Posterior cingulate gyrus (tissue), 11 donors: ENCODE results near the gene MYH16.
A peak's percentile ranks its signal among the peaks of the same experiment; 100 is the strongest.
"Not testable (repeated sequence)": the region's sequence is repeated elsewhere in the genome, so short reads cannot be mapped to it uniquely, and the experiment has no call there.

Experiments
- DNase-seq, 10 donors: peaks; one replicate each; pipeline versions ENCODE4 v3.0.0 to v3.0.0-alpha.2; 2020 to 2021; ENCODE audit warnings: mixed read lengths in 3 of 10
- intact Hi-C: fragments of 100-400 bp; cut with DNase I; formaldehyde crosslinking; loops from one replicate; pipeline ENCODE4 v1.15.1; 2023

Gene MYH16

DNA sequence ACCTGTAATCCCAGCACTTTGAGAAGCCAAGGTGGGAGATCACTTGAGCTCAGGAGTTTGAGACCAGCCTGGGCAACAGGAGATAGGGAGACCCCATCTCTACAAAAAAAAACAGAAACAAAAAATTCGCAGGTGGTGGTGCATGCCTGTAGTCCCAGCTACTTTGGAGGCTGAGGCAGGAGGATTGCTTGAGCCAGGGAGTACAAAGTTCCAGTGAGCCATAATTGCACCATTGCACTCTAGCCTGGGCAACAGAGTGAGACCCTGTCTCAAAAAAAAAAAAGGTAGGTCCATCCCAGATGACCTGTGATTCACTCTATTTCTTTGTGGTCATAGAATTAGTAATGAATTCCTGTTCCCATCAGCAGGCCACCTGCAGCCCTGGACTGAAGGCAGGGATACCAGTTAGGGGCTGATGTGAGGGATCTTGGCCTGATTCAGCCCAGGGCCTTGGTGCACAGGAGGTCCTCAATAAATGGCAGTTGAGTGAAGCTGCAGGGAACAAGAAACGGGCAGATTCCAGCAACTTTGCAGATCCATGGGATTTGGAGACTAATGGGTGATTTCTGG lies at the start of gene MYH16:
Gene MYH16, plus strand, starts transcription at position 364 of the 570 bp plus-strand sequence.
- no peak for DNase-seq
- intact Hi-C loops = no loop called here

DNA sequence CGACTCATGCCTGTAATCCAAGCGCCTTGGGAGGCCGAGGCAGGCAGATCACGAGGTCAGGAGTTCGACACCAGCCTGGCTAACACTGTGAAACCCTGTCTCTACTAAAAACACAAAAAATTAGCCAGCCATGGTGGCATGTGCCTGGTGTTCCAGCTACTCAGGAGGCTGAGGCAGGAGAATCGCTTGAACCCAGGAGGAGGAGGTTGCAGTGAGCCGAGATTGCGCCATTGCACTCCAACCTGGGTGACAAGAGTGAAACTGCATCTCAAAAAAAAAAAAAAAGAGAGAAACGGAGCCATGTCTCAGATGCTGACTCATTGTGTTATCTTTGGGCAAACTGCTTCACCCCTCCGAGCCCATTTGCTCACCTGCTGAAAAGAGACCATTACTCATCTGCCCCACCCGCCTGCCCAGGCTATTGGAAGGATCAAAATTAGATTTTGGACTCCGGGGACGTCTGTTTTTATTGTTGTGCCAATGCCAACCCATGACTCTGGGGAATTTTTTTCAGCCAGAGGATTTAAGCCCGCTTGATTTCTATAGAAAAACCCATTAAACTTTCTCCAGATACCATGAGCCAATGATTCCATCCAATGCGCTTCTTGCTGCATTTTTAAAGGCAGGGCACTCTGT lies 48.3 kb upstream of the MYH16 start:
- intact Hi-C loops = not testable (repeated sequence)
- peak in 2 of 10 donors; percentile 16 to 26 for DNase-seq

DNA sequence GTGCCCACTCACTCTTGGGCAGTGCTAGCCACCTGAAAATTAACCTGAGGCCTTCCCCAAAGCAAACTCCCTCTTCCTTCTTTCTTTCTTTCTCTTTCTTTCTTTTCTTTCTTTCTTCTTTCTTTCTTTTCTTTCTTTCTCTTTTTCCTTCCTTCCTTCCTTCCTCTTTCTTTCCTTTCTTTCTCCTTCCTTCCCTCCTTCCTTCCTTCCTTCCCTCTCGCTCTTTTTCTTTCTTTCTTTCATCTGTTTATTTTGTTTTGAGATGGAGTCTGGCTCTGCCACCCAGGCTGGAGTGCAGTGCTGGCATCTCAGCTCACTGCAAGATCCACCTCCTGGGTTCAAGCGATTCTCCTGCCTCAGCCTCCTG lies 47.8 kb upstream of the MYH16 start:
- intact Hi-C loops = no loop called here
- DNase-seq = peak in 2 of 10 donors; percentile 2 to 16

DNA sequence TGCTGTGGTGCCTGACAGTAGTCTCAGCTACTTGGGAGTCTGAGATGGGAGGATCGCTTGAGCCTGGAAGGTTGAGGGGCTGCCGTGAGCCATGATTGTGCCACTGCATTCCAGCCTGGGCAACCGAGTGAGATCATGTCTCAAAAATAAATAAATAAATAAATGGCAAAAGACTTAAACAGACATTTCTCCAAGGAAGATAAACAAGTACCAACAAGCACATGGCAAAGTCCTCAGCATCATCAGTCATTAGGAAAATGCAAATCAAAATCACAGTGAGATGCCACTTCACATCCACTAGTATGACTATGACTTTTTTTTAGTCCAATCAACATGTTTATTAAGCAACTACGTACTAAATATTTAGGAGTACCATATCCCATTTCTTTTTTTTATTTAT lies 43.4 kb upstream of the MYH16 start:
- intact Hi-C loops = no loop called here
- DNase-seq = peak in 2 of 10 donors; percentile 16 to 55

DNA sequence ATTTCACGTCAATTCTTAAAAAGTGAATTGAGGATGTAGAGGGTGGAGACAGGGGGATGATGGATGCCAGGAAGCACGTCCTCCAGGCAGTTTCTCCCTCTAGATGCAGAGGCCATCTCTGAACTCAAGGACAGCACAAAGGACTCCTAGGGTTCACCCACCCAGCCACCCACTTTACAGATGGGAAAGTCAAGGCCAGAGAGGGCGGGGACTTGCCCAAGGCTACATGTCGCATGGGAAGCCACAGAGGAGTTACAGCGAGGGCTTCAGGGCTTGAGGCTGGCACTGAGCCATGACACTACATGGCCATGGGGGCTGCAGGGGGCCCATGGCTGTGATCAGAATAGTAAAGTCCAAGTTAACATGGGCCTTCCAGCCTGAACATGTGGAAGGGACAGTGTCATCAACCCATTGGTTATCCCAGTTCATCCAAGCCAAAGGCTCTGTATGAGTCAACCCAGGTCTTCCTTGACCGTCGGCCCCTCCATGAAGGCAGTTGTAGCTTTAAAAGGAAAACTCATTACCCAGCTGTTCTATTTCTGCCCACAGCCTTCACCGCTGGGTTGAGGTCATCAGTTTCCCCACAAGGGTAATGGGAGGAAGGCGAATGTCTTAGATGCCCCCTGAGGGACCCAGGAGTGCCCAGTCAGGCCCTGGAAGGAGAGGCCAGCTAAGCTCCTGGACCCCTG lies 40.4 kb upstream of the MYH16 start:
- peak in 1 of 10 donors; percentile 56 for DNase-seq
- intact Hi-C loops = no loop called here

DNA sequence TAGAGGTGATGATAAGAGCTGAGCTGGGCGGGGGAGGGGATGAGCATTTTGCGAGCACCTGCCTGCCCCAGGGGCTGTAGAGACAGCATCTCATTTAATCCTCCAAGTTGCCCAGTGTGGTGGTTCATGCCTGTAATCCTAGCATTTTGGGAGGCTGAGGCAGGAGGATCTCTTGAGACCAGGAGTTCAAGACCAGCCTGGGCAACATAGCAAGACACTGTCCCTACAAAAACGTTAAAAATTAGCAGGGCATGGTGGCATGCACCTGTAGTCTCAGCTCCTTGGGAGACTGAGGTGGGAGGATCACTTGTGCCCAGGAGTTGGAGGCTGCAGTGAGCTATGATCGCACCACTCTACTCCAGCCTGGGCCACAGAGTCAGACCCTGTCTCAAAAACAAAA lies 39.7 kb upstream of the MYH16 start:
- intact Hi-C loops, DNase-seq: not testable (repeated sequence)

DNA sequence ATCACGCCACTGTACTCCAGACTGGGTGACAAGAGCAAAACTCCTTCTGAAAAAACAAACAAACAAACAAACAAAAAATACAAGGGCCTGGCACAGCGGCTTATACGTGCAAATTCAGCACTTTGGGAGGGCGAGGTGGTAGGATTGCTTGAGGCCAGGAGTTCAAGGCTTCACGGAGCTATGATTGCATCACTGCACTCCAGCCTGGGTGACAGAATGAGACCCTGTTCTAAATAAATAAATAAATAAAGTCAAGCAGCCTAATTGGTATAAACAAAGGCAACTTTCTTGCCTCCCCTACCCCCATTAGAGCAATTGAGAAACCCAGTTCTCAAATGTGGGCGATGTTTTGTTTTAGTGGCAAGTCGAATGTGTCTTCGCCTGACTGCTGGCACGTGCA lies 38.5 kb upstream of the MYH16 start:
- peak in 1 of 10 donors; percentile 5 for DNase-seq
- intact Hi-C loops = no loop called here

DNA sequence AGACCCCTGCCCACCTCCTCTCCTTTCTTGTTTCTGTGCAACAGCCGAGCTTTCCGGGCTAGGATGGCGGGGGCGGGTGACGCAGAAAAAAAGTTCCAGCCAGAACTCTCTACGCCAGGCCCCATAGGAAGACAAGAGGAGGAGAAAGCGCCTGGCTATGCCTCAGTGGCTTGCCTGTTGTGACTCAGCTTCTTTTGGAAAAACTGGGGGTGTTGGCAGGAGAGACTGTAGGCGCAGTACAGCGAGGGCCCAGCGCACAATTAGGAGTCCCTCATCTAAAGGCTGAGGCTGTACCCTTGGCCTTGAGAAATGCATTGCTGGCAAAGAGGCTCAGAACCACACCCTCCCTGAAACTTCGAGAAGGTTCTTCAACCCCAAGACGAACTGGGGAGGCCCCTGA lies 36.7 kb upstream of the MYH16 start:
- peak in 3 of 10 donors; percentile 11 to 72 (median 14) for DNase-seq
- intact Hi-C loops = no loop called here

DNA sequence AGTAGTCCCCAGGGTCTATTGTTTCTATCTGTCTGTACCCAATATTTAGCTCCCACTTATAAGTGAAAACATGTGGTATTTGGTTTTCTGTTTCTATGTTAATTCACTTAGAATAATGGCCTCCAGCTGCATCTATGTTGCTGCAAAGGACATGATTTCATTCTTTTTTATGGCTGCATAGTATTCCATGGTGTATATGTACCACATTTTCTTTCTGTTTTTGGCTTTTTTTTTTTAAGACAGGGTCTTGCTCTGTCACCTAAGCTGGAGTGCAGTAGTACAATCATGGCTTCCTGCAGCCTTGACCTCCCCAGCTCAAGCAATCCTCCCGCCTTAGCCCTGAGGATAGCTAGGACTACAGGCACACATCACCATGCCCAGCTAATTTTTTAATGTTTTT lies 34.8 kb upstream of the MYH16 start:
- peak in 1 of 10 donors; percentile 8 for DNase-seq
- intact Hi-C loops = not testable (repeated sequence)

DNA sequence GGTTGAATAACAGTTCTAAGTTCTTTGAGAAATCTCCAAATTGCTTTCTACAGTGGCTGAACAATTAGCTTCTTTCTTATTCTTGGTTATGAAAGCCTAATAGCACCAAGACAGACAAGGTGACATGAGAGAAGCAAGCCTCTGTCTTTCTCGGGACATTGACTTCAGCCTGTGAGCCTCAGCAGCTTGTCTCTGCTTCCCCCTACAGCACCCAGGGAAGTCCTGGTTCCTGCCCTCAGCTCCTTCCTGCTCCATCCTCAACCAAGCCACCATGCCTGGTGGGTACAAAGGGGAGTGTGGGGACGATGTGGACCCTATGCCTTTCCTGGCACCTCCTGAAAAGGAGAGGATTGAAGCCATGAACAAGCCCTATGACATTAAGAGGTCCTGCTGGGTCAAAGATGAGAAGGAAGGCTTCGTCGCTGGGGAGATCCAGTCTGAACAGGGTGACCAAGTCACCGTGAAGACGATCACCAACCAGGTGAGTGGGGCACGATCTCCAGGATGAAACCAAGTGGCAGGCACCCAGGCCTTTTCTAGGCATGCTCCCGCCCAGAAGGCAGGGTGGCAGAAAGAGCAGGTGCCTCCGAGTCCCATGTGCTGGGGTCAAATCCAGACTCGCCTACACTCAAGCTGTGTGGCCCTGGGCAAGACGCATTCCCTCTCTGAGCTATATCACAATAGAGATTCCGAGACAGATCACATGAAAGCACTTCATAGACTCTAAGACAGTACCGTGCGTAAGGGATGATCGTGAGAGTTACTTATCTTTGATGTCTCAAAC lies 33.9 kb upstream of the MYH16 start:
- DNase-seq = peak in 1 of 10 donors; percentile 70
- intact Hi-C loops = no loop called here

DNA sequence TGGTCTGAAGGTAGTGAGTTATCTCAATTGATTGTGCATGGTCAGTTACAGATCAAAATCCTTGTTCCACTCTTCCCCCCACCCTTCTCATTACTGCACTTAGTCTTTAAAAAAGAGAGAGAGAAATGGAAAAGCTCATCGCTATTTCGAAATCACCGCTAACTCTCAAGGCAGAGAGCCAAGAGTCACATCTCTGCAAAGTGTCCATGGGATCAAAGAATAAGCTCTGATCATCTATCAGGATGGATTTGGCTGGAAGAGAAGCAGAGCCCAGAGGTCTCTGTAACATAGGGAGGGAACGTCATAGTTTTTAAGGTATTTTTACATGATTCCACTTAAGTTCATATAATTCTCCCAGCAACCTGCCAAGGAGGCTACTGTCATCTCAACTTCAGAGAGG lies 30.0 kb upstream of the MYH16 start:
- intact Hi-C loops = no loop called here
- no peak for DNase-seq

DNA sequence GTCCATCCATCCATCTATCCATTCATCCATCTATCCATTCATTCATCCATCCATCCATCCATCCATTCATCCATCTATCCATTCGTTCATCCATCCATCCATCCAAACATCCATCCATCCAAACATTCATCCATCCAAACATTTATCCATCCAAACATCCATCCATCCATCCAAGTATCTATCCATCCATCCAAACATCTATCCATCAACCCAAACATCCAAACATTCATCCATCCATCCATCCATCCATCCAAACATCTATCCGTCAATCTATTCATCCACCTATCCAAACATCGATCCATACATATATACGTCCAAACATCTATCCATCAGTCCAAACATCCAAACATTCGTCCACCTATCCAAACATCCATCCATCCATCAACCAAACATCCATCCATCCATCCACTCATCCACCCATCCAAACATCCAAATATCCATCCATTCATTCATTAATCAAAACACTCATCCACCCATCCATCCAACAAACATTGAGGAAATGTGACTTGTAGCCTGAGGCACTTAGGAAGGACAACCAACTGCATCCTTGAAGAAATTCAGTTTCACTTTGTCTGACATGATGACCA lies 28.8 kb upstream of the MYH16 start:
- DNase-seq = no peak
- intact Hi-C loops = no loop called here

DNA sequence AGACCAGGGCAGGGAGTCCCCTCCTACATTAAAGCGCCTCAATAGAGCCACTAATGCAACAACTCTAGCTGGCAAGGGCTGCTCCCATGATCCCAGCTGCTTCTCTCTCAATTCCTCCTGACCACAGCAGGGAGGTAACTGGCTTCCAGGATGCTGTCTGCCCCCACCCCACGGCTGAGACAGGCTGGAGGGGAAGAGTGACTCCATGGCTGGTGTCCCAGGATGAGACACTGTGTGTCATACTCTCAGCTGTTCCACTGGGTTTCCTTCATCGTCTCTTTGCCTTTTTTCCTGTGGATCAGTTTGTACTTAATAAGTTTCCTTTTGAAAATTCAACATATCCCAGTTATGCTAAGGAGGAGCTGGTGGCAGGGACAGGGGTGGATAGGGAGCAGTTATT lies 27.7 kb upstream of the MYH16 start:
- DNase-seq = no peak
- intact Hi-C loops = no loop called here

DNA sequence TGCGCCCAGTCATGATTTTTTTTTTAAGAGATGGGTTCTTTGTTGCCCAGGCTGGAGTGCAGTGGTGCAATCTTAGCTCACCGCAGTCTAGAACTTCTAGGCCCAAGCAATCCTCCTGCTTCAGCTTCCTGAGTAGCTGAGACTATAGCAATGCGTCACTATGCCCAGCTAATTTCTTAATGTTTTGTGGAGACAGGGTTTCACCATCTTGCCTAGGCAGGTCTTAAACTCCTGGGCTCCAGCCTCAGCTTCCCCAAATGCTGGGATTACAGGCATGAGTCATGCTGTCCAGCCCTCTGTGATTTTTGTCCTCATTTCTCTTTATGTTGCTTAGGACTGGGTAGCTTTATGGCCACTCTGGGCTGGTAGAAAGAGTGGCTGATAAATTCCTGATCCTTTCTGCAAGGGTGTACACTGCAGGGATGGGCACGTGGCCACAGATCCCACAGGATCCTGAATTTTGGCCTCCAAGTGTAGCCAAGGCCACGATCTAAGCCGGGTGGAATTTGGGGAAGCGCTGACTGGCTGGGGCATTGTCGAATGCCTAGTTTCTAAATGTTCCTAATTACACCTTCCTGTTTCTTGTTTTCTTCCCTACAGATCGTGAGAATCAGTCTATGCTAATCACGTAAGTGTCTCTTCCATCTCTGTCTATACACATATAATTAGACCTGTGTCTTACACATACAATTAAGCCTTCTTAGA lies 24.1 kb upstream of the MYH16 start:
- intact Hi-C loops = no loop called here
- no peak for DNase-seq

DNA sequence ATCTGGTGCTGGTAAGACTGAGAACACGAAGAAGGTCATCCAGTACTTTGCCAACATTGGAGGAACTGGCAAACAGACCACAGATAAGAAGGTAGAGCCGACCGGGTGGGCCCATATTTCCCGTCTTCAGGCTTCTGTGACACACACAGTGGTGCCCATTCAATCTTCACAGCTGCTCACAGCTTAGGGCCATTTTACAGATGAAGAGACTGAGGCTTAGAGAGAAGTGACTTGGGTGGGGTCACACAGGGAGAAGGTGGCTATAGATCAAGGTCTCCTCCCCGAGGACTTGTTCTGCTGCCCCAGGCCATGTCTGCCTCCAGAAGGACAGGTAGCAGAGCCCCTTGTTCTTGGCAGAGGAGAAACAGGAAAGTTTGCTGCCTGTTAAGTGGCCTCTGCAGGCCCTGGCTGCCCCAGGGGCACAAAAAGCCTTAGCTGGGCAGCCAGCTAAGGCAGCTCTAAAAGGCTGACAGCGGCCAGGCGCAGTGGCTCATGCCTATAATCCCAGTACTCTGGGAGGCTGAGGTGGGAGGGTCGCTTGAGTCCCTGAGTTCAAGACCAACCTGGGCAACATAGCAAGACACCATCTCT lies 22.6 kb upstream of the MYH16 start:
- DNase-seq = no peak
- intact Hi-C loops = no loop called here

DNA sequence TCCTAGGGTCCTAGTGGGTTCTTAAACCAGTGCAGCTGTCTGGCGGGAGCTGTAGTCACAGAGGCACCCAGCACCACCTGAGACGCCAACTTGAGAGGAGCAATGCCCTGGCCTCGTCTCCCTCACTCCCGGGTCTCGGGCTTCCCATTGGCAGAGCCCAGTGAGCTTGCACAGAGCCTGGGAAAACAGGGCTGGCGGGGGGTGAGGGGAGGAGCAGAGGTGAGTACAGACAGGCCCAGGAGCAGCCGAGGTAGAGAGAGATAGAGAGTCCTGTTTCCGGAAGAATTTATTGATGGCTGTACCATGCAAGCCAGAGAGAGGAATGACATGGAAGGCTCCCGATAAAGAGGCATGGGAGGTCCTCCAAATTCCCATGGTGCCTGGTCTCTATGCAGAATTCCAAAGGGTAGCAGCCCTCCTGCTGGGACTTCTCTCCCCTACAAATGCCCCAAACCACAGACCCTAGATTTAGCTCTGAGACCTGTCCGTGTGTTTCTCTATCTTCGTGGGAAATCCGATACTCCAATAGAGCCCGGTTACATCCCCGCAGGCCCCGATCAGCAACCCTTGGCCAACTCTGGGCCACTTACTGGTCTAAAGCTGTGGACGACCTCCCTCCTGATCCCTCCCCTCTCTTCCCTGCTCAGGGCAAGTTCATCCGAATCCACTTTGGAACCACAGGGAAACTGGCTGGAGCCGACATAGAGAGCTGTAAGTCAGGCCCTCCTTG lies 20.3 kb upstream of the MYH16 start:
- intact Hi-C loops = no loop called here
- DNase-seq = no peak

DNA sequence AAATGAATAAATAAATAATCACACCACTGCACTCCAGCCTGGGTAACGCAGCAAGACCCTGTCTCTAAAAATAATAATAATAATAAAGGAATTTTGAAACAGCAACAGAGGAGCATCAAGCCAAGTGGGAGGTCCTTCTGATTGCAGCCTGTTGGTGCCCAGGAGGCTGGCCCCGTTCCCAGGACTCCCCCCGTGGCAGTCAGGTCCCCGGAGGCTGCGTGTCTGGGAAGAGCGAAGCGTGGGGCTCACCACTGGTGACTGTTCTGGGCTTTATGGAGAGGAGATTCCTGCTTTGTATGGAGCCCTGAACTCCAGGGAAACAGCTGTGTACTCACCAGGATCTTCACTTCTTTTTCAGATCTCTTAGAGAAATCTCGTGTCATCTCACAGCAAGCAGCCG lies 19.3 kb upstream of the MYH16 start:
- DNase-seq = no peak

DNA sequence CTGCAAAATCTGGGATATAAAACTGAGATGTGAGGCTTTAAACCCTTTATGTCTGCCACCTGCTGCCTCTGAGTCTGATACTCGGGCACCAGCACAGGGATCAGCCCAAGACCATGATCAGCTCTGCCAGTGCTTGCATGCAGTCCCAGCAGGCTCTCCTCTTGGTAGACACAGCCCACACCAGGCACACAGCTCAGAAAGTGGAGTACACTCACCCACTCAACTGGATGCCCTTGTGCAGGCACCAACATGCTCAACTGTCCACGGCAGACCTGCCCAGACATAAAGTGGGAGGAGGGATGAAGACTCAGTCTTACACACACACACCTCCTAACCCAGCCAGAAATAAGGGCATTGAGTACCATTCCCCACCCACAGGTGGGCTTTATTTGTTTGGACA lies 18.2 kb upstream of the MYH16 start:
- intact Hi-C loops = no loop called here
- DNase-seq = no peak

More for the DNA sequence above, 19.3 kb upstream of the MYH16 start:
- intact Hi-C loops = no loop called here

DNA sequence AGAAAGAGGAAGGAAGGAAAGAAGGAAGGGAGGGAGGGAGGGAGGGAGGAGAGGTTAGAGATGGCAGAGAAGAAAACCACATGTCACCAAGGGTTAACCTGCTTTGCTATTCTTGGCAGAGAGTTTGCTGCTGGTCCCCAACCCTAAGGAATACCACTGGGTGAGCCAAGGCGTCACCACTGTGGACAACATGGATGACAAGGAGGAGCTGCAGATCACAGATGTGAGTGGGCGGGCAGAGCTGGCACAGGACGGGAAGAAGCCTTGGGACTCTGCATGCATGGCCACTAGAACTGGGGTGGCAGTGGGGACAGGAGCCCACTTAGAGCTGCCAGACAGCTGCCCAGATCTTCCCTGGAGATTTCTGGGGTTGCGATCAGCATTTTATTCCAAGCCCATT lies 17.2 kb upstream of the MYH16 start:
- intact Hi-C loops = no loop called here
- peak in 8 of 10 donors; percentile 23 to 92 (median 54) for DNase-seq
